Transverse colon (tissue), 4 donors: Measurements from ENCODE around the gene FGF3. TPM values are rescaled to one million over a fixed set of nuclear protein-coding genes. Genes with fewer than 3 reads are reported as not detected.

Experiments used
- DNase-seq: peaks from one replicate; pipeline ENCODE4 v3.0.0-alpha.2; 2019
- H3K27ac ChIP-seq, 4 donors: fragments of 200-600 bp; sonication (generic); 2 replicates each; pipeline ENCODE4 v1.5.1; 2016 to 2018; ENCODE audit warnings: inconsistent platforms in 4 of 4
- H3K27me3 ChIP-seq: fragments of 200-600 bp; sonication (generic); 2 replicates; pipeline ENCODE4 v1.5.1; 2017; ENCODE audit warnings: inconsistent platforms
- H3K36me3 ChIP-seq, 4 donors: fragments of 200-600 bp; sonication (generic); 2 replicates each; pipeline ENCODE4 v1.5.1; 2017 to 2019; ENCODE audit warnings: inconsistent platforms in 4 of 4
- H3K4me1 ChIP-seq, 4 donors: fragments of 200-600 bp; sonication (generic); 2 replicates each; pipeline ENCODE4 v1.5.1; 2017 to 2020; ENCODE audit warnings: inconsistent platforms in 4 of 4
- H3K4me3 ChIP-seq, 4 donors: fragments of 200-600 bp; sonication (generic); 1 replicate in 1 of 4; 2 replicates in 3 of 4; pipeline versions ENCODE4 v1.5.1 to v1.6.1; 2017 to 2019; ENCODE audit warnings: inconsistent platforms in 4 of 4
- H3K9me3 ChIP-seq, 2 donors: fragments of 200-600 bp; sonication (generic); 2 replicates each; pipeline ENCODE4 v1.5.1; 2017 to 2019; ENCODE audit warnings: inconsistent platforms in 2 of 2
- EP300 ChIP-seq: sonication (generic); formaldehyde crosslinking; IDR thresholded peaks from one replicate; pipeline ENCODE4 v1.6.1; 2017; ENCODE audit warnings: antibody characterized with exemption, low read depth
- POLR2A ChIP-seq: fragments of 450-650 bp; IDR thresholded peaks from one replicate; pipeline ENCODE4 v1.6.1; 2016; ENCODE audit warnings: antibody characterized with exemption, mild to moderate bottlenecking, moderate library complexity
- POLR2AphosphoS5 ChIP-seq, 3 donors: sonication (generic); formaldehyde crosslinking; IDR thresholded peaks; one replicate each; pipeline ENCODE4 v1.6.1; 2016; ENCODE audit warnings: antibody characterized with exemption in 3 of 3
- WGBS, 2 donors: methylation state at CpG; one replicate each; pipeline ENCODE4 v1.1.5; 2018; ENCODE audit warnings: low coverage in 1 of 2; 5-methylcytosine and 5-hydroxymethylcytosine counted together
- in situ Hi-C, 4 donors: fragments of 200-750 bp; cut with MboI; loops; one replicate each; pipeline versions ENCODE4 v1.15.0 to v1.15.1; 2017; ENCODE audit warnings: low sequenced_read_pairs in 3 of 4, low pct_ligation_motif_present in 1 of 4, low pct_unique_long_range_greater_than_20kb in 1 of 4
- intact Hi-C: fragments of 100-400 bp; cut with DNase I; formaldehyde crosslinking; loops from one replicate; pipeline ENCODE4 v1.15.1; 2023; ENCODE audit warnings: low total_unique reads
- total RNA-seq, 4 donors: library from RNA; depleted of rRNA; stranded (reverse); fragments of >200 nt; gene quantifications; one replicate each; pipeline ENCODE4 v1.1.0, GENCODE V29; 2016
- TF ChIP-seq, protein P1 (sequence below), 5 experiments: fragments of 200-600 bp in 3 of 5; fragments of 450-650 bp in 2 of 5; sonication (generic) in 3 of 5; IDR thresholded peaks; 1 replicate in 2 of 5; 2 replicates in 3 of 5; pipeline ENCODE4 v1.5.1; 2016 to 2017; ENCODE audit warnings: antibody characterized with exemption in 5 of 5, inconsistent platforms in 3 of 5, mild to moderate bottlenecking in 2 of 5, moderate library complexity in 1 of 5

Gene FGF3
- total RNA-seq, 4 donors from 2014 or later, result not detected

DNA sequence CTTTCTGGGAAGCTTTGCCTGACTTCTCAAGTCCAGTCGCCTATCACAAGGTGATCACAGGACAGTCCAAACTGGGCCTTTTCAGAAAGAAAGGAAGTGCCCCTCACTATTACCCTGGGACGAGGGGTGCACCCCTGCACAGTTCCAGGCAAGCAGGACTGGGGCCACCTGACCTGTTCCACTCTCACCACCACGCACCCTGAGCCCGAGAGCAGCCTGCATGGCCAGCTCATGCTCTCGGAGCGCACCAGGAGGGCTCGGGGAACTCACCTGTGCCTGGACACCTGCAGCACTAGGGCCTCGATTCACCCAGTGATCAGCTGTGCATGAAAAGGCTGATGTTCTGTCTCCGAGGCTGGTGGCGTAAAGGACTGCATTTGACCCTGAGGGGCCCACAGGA is 31.3 kb downstream of the FGF3 start:
- Histone ChIP-seq H3K36me3 (no peaks in the 10 kb centered on the region), H3K4me1 (peaks cover 0 to 6% (median 0%) of the 10 kb centered on the region in 4 donors), H3K27me3 (peaks cover 7% of the 10 kb centered on the region), H3K27ac (no peak overlapping the region), H3K9me3 (no peaks in the 10 kb centered on the region), H3K4me3 (no peak overlapping the region)
- DNase-seq, result no peak
- in situ Hi-C loops, result no loop called here
- intact Hi-C loops, result no loop called here
- WGBS, 2 donors, result 84% methylated on average over 10 of the region's 10 CpGs; no CpG with 5 or more reads in 1 of the 2 donors
- TF ChIP-seq POLR2AphosphoS5 (IDR thresholded peaks at IDR 0.05), result no peak
- no peak for TF ChIP-seq EP300
- TF ChIP-seq, protein P1, sequence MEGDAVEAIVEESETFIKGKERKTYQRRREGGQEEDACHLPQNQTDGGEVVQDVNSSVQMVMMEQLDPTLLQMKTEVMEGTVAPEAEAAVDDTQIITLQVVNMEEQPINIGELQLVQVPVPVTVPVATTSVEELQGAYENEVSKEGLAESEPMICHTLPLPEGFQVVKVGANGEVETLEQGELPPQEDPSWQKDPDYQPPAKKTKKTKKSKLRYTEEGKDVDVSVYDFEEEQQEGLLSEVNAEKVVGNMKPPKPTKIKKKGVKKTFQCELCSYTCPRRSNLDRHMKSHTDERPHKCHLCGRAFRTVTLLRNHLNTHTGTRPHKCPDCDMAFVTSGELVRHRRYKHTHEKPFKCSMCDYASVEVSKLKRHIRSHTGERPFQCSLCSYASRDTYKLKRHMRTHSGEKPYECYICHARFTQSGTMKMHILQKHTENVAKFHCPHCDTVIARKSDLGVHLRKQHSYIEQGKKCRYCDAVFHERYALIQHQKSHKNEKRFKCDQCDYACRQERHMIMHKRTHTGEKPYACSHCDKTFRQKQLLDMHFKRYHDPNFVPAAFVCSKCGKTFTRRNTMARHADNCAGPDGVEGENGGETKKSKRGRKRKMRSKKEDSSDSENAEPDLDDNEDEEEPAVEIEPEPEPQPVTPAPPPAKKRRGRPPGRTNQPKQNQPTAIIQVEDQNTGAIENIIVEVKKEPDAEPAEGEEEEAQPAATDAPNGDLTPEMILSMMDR (IDR thresholded peaks at IDR 0.05), result no peak
- no peak for TF ChIP-seq POLR2A

DNA sequence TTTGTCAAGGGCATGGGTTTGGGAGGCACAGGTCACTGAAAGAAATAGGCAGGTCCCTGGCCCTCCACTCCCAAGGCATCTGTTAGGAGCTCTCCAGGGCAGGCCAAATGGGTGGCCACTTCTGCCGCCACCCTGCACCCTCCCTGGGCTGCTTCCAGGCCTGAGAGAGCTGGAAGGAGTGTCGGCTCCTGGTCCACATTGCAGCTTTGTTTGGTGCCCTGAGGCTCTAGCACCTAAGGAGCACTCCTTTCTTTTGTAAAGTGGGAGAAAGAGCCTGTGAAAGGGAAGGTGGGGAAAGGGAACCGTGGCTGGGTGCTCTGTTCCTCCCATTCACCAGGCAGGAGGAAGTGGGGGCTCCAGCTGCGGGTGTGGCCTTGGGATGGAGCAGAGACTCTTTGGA is 31.8 kb downstream of the FGF3 start:
- Histone ChIP-seq H3K4me3 (no peak overlapping the region), H3K27ac (no peak overlapping the region), H3K9me3 (no peaks in the 10 kb centered on the region), H3K36me3 (no peaks in the 10 kb centered on the region), H3K27me3 (peaks cover 7% of the 10 kb centered on the region), H3K4me1 (peaks cover 0 to 6% (median 0%) of the 10 kb centered on the region in 4 donors)
- in situ Hi-C loops, result no loop called here
- no peak for TF ChIP-seq POLR2A
- no peak for TF ChIP-seq POLR2AphosphoS5 (IDR thresholded peaks at IDR 0.05)
- no peak for TF ChIP-seq EP300
- TF ChIP-seq, protein P1 (IDR thresholded peaks at IDR 0.05), result no peak
- WGBS, 2 donors, result 61 to 100% methylated on average over 1 to 4 of the region's 4 CpGs
- intact Hi-C loops, result no loop called here
- no peak for DNase-seq

DNA sequence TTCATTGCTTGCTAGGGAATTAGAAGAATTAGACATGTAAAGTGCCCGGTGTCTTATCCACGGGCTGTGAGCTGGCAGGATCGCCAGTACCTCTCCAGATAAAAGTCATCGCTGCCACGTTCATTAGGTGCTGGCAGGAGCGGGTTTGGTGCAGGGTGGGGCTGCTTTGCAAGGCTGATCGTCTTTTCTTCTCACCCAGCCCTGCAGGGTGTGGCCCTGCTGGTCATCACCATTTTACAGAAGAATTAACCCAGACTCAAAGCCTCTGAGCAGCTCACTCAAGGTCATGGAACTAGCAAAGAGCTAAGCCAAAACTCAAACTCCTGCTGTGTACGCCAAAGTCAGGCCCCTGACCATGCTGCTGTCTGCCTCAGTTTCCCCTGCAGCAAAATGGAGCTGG is 38.0 kb downstream of the FGF3 start:
- intact Hi-C loops (no loop called here), in situ Hi-C loops (no loop called here)
- 63% methylated on average over 8 of the region's 8 CpGs; no CpG with 5 or more reads in 1 of the 2 donors for WGBS, 2 donors

DNA sequence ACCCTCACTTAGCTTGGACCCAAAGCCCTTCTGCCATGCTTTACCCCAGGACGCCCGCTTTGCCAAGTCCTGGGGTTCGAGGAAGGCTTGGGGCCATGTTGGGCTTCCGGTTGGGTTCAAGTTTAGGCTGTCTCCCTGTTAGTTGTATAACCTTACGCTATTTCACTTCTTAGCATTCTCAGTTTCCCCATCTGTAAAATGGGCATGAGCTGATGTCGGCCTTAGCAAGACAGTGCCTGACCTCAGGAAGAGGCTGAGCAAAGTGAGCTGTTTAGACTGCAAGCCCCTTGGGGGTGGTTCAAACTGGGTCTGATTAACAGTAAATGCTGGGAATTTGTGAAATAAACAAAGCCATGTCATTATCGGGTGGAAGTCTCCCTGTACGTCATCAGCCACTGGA is 40.8 kb downstream of the FGF3 start:
- in situ Hi-C loops, result no loop called here
- DNase-seq, result no peak
- intact Hi-C loops, result no loop called here
- H3K9me3 ChIP-seq, result no peaks in the 10 kb centered on the region
- H3K4me1 ChIP-seq, result no peaks in the 10 kb centered on the region
- peaks cover 44% of the 10 kb centered on the region for H3K27me3 ChIP-seq
- H3K36me3 ChIP-seq, result no peaks in the 10 kb centered on the region
- WGBS, 2 donors, result 50 to 85% methylated on average over 2 to 8 of the region's 8 CpGs
- H3K27ac ChIP-seq, result no peak overlapping the region
- H3K4me3 ChIP-seq, result no peak overlapping the region
- TF ChIP-seq, protein P1 (IDR thresholded peaks at IDR 0.05), result no peak
- TF ChIP-seq POLR2AphosphoS5 (IDR thresholded peaks at IDR 0.05), result no peak
- no peak for TF ChIP-seq POLR2A
- no peak for TF ChIP-seq EP300

More for the DNA sequence above, 38.0 kb downstream of the FGF3 start:
- no peak for DNase-seq
- no peak overlapping the region for H3K4me3 ChIP-seq
- no peaks in the 10 kb centered on the region for H3K9me3 ChIP-seq
- no peak overlapping the region for H3K27ac ChIP-seq
- no peaks in the 10 kb centered on the region for H3K4me1 ChIP-seq
- TF ChIP-seq, protein P1 (IDR thresholded peaks at IDR 0.05), result no peak
- no peak for TF ChIP-seq POLR2AphosphoS5 (IDR thresholded peaks at IDR 0.05)
- TF ChIP-seq POLR2A, result no peak
- no peak for TF ChIP-seq EP300
- H3K27me3 ChIP-seq, result peaks cover 23% of the 10 kb centered on the region
- no peaks in the 10 kb centered on the region for H3K36me3 ChIP-seq
